ENCODE results near the gene ADCY2.
A peak's percentile ranks its signal among the peaks of the same experiment; 100 is the strongest.

DNA sequence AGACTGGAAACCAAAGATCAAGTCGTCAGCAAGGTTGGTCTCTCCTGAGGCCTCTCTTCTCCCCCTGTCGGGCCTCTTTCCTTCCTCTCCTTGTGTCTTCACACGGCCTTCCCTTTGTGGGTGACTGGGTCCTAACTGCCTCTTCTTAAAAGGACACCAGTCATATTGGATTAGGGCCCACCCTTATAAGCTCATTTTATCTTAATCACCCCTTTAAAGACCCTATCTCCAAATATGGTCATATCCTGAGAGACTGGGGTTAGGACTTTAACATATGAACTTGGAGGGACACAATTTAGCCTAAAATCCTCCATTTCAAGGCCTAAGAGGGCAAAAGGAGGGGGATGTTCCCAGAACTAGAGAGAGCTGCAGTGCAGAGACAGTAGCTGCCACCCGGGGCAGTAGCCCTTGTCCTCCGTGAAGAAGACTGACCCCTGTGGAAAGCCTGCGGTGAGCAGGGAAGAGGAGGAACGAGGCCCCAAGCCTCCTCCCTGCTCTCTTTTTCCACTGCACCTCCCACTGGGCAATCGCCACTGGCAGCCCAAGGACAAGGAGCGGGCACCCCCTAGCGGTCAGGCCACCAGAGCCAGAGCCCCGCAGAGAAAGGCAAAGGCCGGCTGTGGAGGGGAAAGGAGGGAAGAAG, 420.1 kb downstream of the ADCY2 start:
- TF ChIP-seq, protein P1, sequence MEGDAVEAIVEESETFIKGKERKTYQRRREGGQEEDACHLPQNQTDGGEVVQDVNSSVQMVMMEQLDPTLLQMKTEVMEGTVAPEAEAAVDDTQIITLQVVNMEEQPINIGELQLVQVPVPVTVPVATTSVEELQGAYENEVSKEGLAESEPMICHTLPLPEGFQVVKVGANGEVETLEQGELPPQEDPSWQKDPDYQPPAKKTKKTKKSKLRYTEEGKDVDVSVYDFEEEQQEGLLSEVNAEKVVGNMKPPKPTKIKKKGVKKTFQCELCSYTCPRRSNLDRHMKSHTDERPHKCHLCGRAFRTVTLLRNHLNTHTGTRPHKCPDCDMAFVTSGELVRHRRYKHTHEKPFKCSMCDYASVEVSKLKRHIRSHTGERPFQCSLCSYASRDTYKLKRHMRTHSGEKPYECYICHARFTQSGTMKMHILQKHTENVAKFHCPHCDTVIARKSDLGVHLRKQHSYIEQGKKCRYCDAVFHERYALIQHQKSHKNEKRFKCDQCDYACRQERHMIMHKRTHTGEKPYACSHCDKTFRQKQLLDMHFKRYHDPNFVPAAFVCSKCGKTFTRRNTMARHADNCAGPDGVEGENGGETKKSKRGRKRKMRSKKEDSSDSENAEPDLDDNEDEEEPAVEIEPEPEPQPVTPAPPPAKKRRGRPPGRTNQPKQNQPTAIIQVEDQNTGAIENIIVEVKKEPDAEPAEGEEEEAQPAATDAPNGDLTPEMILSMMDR (IDR thresholded peaks at IDR 0.05) = peak; percentile 59 to 90 (median 69)
- TF ChIP-seq POLR2A (IDR thresholded peaks at IDR 0.05; ENCODE audit: low read depth) = no peak
